SK-MEL-5 (cell line): Measurements from ENCODE around the gene CTDNEP1. TPM values are rescaled to one million over a fixed set of nuclear protein-coding genes. Genes with fewer than 3 reads are reported as not detected.
A peak's percentile ranks its signal among the peaks of the same experiment; 100 is the strongest.

ENCODE experiments used
- DNase-seq: peaks from one replicate; pipeline ENCODE4 v3.0.0-alpha.2; 2016; ENCODE audit warnings: low read depth, low spot score
- in situ Hi-C: cut with HindIII; loops from 2 replicates; pipeline ENCODE4 v1.10.0; 2016; ENCODE audit warnings: low sequenced_read_pairs, high pct_unique_total_duplicates, low pct_unique_long_range_greater_than_20kb
- polyA plus RNA-seq, 2 experiments: library from polyadenylated mRNA; depleted of rRNA; stranded (reverse); fragments of >200 nt; gene quantifications; 2 replicates each; pipeline ENCODE4 v1.2.3, GENCODE V29; 2015
- total RNA-seq: library from RNA; depleted of rRNA; stranded (reverse); fragments of >200 nt; shearing (Covaris generic); gene quantifications from 2 replicates; pipeline ENCODE4 v1.2.3, GENCODE V29; 2014; rRNA removed

The CTDNEP1 gene
- 26.9 and 29.2 TPM in 2 replicates for total RNA-seq
- polyA plus RNA-seq (2015; cell fraction: cytosol; rRNA removed), result 161 and 163 TPM in 2 replicates
- polyA plus RNA-seq (2015; cell fraction: nucleus; rRNA removed), result 67.0 and 87.4 TPM in 2 replicates

GRCh38 chr17:7251661-7252175, at the start of gene CTDNEP1:
Gene CTDNEP1 (minus strand): TSS chr17:7251734. CDS start chr17:7251296, 438 bp downstream.
- peak; percentile 100 for DNase-seq
- in situ Hi-C loops, result no loop called here

- DNase-seq, result peak; percentile 86
- in situ Hi-C loops, result no loop called here
Observed at GRCh38 chr17:7296189-7296861, 44.8 kb upstream of the CTDNEP1 start.

GRCh38 chr17:7295230-7296180, 44.0 kb upstream of the CTDNEP1 start:
- in situ Hi-C loops, result no loop called here
- DNase-seq, result no peak

- DNase-seq, result peak; percentile 32
- in situ Hi-C loops, result no loop called here
Observed at GRCh38 chr17:7294614-7295153, 43.1 kb upstream of the CTDNEP1 start, which contains the start of gene YBX2. Gene YBX2 (minus strand): TSS chr17:7294639. CDS start chr17:7294500, 139 bp downstream.

GRCh38 chr17:7293816-7294613, 42.5 kb upstream of the CTDNEP1 start:
- no peak for DNase-seq
- in situ Hi-C loops, result no loop called here

GRCh38 chr17:7293159-7293558, 41.6 kb upstream of the CTDNEP1 start:
- DNase-seq, result no peak
- in situ Hi-C loops, result no loop called here

- DNase-seq, result no peak
- in situ Hi-C loops, result no loop called here
Observed at GRCh38 chr17:7292729-7293128, 41.2 kb upstream of the CTDNEP1 start.

GRCh38 chr17:7292194-7292593, 40.7 kb upstream of the CTDNEP1 start:
- in situ Hi-C loops, result no loop called here
- no peak for DNase-seq

- in situ Hi-C loops, result no loop called here
Observed at GRCh38 chr17:7290685-7291084, 39.2 kb upstream of the CTDNEP1 start.

GRCh38 chr17:7290166-7290565, 38.6 kb upstream of the CTDNEP1 start:
- no peak for DNase-seq

More at GRCh38 chr17:7290685-7291084, 39.2 kb upstream of the CTDNEP1 start:
- no peak for DNase-seq

GRCh38 chr17:7289256-7290032, 37.9 kb upstream of the CTDNEP1 start:
- in situ Hi-C loops, result no loop called here
- no peak for DNase-seq

More at GRCh38 chr17:7290166-7290565, 38.6 kb upstream of the CTDNEP1 start:
- in situ Hi-C loops, result no loop called here

GRCh38 chr17:7285679-7286078, 34.1 kb upstream of the CTDNEP1 start:
- no peak for DNase-seq
- in situ Hi-C loops, result no loop called here

- in situ Hi-C loops, result no loop called here
- DNase-seq, result no peak
Observed at GRCh38 chr17:7284911-7285310, 33.4 kb upstream of the CTDNEP1 start.

- DNase-seq, result no peak
- in situ Hi-C loops, result no loop called here
Observed at GRCh38 chr17:7283471-7284216, 32.1 kb upstream of the CTDNEP1 start.

GRCh38 chr17:7282752-7283321, 31.3 kb upstream of the CTDNEP1 start:
- in situ Hi-C loops, result no loop called here
- peak; percentile 14 for DNase-seq
